Stimulated activated CD4-positive, alpha-beta T cell treated with anti-CD3 and anti-CD28 coated beads, Interleukin-2, amount 100 ng/mL, for 4 hours (primary cell): ENCODE measurements around the gene SLC7A6.
A peak's percentile ranks its signal among the peaks of the same experiment; 100 is the strongest.

Experiments
- DNase-seq: peaks from one replicate; pipeline ENCODE4 v3.0.0-alpha.2; 2020; ENCODE audit warnings: low read depth

The SLC7A6 gene

DNA sequence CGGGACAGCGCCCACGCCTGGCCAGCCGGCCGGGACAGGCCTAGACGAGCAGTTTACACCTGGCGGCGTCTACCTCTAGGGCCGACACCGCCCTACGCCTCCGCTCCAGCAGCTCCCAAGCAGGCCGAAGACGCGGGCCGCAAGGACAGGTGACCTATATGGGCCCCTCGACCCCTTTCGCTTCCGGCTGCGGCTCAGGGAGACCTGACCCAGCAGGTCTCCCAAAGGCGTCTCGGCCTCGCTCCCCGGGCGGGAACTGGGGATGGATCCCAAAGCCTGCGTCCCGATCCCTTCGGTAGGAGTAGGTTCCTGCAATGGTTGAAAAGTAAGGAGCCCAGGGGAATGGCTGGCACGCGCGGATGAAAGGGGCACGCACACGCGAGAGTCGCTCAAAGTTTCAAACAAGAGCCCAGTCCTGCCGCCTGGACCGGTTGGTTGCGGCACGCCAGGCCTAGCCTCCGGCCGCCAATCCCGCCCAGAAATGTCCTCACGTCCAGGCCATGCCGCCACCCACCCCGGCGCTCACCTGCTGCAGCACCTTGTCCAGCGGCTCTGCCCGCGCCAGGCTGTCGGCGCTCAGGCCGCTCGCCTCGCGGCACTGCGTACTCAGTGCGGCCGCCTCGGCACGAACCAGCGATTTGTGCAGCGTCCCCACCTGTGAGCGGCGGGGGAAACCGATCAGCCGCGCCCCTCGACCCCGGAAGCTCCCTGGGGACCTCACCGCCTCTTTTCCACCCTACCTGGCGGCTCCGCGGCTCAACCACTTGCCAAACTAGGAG lies 29.0 kb upstream of the SLC7A6 start:
- DNase-seq: no peak

DNA sequence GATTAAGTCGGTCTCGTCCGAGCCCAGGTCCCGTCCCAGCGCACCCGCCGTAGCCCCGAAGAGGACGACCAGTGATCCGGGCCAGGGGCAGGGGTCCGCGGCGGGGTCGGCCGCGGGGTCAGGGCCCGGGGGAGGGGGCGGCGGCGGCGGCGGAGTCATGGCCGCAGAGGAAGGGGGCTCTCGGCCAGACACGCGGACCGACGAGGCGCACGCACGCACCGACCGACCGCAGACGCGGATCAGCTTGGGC lies 28.5 kb upstream of the SLC7A6 start, which contains the start of gene ESRP2:
Gene ESRP2, minus strand, starts transcription at position 241 of the 250 bp plus-strand sequence. Its CDS starts 82 bp downstream, at position 159.
- DNase-seq: no peak

DNA sequence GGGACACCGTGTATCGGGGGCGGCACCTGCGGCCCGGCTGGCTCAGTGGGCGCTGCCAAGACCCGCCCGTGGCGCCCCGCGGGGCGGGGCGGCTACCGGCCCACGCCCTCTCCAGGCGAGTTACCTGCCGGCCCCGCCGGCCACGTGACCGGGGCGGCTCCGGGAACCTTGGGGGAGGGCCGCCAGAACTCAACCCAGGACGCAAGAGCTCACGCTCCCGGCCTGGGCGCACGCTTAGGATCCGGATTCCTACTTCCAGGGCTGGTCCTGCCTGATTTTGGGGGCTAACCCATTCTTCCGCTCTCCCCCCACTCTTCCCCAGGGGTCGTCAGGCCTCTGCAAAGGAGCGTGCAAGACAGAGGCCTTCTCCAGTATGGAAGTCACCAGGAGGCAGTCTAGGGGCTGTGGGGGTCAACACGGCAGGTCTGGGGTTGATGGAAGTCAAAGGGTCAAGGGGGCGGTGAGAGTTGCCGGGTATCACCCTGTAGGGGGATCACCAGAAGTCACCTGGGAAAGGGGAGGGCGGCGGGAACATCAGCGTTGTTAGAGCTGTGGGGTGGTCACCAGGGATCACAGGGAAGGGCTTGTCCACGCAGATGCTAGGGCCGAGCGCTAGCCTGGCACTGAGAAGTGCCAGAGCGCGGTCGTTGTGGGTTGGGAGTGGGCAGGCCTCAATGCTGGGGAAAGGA lies 28.0 kb upstream of the SLC7A6 start:
- DNase-seq: no peak

DNA sequence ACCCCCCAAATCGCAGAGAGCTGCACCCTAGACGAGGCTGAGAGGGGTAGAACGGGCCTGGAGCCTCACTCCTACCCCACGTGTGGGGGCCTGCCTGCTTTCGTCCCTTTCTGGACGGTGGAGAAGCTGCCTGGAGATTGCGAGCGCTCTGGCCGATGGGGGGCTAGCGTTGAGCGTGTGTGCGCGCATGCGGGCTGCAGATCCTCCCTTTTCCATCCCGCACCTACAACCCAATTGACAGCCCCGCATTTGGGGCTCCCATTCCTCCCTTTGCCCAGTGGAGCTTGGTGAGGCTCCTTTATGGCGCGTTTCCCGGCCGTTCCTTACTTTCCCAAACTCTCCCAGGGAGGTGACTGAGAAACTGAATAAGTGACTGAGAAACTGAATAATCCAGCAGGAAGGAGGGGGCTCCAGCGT lies 27.5 kb upstream of the SLC7A6 start:
- no peak for DNase-seq

DNA sequence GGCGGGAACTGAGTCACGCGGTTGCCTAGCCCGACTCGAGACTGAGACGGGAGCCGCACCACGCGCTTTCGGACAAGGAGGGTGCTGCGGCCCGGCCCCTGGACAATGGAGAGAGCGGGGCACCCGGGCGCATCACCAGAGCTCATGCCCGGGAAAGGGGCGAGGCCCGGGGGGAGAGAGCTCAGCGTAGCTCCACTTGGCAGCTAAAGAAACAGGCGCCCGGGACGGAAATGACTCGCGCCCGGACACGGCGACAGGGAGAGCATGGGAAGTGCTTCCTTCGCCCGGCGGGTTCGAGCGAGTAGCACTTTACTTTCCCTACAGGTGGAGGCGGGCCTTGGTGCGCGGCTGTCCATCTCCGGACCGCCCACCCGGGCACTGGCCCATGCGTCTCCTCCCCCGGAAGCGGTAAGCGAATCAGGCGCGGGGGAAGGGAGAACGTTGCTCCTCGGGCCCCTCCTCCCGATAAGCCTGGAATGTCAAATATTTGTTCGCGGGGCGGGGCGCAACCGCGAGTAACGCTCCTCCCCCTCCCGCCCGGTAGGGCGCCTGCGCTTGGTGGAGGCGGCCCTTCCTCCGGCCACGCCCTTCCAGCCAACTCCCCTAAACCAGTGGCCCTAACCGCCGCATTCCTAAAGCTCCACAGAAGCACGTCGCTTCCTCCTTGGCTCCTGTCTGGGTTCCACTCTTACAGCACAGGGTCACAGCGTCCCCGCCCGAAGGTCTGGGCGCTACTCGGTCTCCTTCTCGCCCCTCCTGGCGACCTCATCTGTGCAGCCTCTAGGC lies 26.9 kb upstream of the SLC7A6 start:
- peak; percentile 87 for DNase-seq

DNA sequence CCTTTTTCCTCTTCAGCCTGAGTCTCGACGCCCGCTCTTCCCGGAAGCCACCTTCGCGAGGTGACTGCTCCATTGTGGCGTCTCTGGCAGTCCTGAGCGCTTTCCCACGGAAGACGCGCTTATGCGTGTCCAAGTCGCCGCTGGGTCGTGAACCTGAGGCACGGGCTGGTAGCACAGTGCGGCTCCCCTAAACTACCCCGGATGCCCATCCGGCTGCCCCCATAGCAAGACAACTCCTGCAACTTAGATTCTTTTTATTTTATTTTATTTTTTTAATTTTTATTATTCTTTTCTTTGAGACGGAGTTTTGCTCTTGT lies 26.3 kb upstream of the SLC7A6 start:
- DNase-seq: no peak

DNA sequence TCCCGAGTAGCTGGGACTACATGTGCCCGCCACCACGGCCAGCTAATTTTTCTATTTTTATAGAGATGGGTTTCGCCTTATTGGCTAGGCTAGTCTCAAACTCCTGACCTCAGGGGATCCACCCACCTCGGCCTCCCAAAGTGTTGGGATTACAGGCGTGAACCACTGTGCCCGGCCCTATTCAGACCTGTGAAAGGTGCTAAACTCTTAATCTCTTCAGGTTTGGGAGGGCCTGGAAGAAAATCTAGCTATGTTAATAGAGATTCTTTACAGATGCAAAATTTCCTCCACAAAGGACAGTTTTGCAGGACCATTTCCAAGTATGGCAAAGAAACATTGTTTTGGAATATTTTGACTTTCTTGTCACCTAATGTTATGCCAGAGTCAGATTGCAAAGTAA lies 22.2 kb upstream of the SLC7A6 start:
- DNase-seq: no peak

DNA sequence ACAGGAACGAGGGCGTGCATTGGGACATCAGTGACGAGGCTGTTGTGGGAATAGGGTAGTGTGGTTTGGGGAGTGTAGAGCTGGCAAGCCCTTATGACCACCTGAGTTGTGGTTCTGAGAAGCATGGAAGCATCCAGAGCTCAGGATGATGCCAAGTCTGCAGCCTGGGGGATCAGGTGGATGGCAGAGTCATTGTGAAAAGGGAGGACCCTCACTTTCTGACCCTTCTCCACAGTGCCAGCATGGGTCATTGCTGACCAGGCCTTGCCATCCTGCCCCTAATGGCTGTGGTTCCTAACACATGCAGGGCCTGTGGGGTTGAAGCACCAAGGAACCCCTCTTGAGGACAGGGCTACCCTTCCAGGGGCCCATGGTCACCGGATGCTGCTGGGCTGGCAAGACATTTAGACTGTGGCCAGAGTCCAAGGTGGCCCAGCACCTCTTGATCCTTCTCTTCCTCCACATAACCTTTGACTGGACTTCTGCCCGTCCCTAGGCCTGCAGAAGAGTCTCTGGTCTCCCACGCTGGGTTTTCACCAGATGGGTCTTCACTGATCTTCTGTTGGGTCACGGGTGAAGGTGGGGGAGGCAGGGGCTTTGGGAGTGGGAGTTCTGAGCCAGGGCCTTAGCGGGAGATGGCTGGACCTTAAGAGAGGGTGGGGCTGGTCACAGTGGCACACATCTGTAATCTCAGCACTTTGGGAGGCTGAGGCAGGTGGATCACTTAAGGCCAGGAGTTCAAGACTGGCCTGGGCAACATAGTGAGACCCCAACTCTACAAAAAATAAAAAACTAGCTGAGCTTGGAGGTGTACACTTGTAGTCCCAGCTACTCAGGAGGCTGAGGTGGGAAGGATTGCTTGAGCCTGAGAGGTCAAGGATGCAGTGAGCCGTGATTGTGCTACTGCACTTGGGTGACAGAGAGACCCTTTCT lies 21.1 kb upstream of the SLC7A6 start:
- DNase-seq: no peak

DNA sequence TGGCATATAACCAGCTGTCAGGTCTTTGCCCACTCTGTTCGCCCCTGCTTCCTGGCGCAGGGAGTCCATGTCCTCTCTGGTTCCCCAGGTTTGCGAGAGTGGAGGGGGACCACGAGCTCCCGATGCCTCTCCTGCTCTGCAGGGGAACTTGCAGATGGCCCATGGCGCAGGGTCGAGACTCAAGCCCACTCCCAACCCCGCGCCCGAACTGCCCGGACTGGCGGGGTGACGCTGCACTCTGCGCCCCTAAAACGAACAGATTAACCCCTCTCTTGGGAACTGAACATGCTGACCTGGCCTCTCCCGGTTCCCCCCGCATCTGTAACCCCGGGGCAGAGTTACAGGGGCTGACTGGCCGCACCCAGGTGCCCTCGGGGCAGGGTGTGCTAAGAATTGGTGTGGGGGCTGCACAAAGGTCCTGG lies 19.8 kb upstream of the SLC7A6 start:
- DNase-seq: no peak

DNA sequence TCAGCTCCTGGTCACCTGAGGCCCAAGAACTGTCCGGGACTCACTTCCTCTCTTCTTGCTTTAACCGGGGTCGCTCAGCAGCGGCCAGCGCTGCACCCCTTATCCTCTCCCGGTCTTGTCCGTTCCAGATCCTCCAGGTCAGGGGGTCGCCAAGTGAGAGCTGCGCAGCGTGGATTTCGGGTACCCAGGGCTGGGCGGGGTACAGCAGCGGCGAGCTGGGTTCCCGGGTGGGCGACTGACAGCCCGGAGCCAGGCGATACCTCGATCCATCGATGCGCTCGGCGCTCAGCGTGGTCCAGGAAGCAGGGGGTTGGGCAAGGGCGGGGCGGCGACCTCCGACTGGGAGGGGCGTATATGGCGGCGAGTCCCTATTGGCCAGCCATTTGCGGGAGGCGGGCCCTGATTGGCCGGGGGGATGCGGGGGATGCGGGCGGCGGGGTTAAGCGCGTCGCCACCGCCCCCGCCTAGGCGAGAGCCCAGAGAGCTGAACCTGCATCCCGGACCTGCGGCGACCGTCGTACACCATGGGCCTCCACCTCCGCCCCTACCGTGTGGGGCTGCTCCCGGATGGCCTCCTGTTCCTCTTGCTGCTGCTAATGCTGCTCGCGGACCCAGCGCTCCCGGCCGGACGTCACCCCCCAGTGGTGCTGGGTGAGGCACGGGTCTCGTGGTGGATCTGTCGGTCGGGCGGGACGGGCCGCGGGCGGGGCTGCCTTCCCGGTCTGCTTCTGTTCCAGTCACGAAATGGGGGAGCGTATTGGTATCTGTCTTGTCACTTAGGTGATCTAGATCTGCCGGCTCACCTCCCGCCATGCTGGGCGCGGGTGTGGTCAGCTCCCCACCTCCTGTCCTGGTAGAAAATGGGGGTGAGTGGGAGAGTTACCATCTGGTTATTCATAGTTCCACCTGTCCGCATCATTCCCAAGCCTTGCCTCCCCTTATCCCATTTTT lies 19.1 kb upstream of the SLC7A6 start, which contains the start of gene PLA2G15:
Gene PLA2G15, plus strand, starts transcription at position 471 of the 951 bp plus-strand sequence. Its CDS starts 54 bp downstream, at position 525.
- DNase-seq: peak; percentile 95

DNA sequence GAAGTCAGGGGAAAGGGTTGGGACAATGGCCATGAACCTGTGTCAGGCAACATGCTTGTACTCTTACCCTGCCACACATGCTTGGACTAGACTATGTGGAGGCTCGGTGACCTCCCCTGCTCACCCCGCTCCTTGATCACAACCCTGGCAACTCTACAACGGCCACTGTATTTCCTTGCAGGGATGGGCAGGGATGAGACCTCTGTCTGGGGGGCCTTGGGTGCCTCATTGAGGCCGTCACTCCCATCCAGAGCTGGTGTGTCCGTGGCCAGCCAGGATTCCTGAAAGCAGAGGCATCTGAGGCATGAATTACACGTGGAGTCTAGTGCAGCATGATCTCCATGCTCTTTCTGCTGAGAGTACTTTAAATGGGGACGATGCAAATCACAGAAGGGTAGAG lies 18.2 kb upstream of the SLC7A6 start:
- DNase-seq: no peak

DNA sequence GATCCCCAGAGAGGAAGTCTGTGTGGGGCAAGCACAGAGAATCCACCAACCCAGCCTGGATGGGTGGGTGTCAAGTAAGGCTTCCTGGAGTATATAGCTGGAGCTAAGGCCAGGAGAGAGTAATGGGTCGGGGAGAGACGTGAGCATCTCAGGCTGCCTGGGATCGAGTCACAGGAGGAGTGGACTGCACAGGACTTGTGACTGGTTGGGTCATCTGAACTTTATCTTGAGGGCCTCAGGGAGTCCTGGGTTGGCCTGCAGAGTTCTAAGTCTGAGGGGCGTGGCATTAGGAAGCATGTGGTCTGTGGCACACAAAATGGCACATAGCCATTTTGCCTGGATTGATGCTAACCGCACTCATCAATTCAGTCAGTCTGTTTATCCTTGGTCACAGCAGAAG lies 17.7 kb upstream of the SLC7A6 start:
- no peak for DNase-seq

DNA sequence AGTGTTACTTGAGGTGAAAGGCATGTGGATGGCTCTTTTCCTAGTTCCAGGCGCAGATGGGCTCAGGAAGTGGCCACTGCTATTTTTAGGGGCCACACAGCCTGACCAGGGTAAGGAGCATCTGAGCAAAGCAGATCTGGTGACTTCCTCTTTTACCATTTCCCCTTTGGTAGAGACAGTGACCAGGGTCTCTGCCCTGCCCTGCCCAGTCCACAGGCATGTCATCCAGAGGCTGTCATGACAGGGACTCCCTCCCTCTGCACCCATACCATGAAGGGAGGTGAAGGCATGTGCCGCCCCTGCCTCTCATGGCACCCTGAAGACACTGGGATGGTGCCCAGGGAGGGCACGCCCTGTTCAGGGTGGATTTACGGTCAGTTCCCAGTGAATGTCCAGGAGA lies 16.9 kb upstream of the SLC7A6 start:
- no peak for DNase-seq

DNA sequence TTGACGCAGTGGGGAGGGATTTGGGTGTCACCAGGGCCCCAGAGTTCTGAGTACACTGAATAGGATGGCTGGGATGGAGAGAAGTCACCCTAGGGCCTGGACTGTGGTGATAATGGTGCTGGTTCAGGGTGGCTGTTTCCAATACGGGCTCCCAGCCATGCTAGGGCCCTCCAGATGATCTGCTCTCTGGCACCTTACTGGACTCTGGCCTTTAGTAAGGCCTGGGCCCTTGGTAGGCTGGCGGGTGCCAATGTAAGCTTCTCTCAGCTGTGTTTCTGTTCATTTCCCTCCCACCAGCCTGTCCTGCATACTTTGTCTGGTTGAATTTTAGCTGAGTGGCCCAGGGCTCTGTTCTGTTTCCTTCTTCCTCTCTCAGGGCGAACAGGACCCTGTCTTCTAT lies 16.4 kb upstream of the SLC7A6 start:
- DNase-seq: no peak

DNA sequence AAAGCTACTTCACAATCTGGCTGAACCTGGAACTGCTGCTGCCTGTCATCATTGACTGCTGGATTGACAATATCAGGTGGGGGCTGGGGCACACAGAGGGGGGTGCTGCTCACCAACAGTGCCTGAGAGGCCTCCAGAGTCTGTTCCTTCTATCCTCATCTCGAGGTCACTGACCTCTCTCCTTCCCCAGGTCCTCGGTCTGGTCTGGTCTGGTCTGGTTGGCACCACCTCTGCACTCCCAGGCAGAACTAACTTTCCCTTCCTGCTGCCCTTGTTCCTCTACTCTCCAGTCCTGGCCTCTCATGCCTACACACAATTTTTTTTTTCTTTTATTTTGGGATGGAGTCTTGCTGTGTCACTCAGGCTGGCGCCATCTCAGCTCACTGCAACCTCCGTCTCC lies 15.0 kb upstream of the SLC7A6 start:
- no peak for DNase-seq

DNA sequence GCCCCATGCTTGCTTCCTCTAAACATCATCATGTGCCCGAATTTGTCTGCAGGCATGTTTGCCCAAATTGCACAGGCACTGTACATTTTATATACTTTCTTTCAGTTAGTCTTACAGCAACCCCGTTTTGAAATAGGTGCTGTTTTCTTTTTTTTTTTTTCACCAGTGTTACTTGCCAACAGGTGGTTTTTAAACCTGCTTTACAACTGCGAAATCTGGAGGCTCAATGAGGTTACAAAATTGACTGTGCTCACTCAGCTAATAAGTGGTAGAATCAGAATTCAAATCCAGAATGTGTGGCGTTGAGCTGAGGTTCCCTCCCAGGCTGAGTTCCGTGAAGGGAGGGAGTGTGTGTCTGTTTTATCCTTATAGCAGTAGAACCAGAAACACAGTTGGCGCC lies 13.4 kb upstream of the SLC7A6 start:
- no peak for DNase-seq

DNA sequence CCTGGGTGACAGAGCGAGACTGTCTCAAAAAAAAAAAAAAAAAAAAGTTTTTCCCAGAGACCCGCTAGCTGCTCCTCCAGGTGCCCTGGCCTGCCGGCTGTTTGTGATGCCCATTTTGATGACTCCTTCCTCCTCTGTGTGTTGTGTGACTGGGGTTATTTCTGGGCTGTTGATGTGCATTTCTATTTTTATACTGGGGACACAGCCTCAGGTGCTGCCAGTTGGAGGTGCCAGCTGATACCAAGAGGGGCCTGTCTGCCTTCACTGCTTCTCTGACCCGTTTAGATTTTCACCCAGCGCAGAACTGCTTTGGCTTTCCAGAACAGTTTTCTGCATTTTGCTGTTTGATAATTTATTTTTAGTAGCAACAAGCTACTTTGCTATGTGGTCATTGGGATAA lies 12.5 kb upstream of the SLC7A6 start:
- DNase-seq: no peak

DNA sequence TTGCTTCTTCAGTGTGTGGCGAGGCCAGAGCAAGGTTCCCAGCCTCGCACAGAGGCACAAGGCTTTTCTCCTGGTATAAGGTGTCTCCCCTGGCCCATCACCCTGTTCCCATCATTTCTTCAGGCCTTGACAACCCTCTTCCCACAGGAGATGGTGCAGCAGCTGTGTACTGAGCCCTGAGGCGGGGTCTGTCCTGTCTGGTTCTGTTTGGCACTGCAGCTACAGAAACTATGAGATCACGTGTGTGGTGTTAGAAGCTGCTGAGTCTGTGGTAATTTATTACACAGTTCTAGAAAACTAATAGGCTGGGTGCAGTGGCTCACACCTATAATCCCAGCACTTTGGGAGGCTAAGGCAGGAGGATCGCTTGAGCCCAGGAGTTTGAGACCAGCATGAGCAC lies 11.9 kb upstream of the SLC7A6 start:
- no peak for DNase-seq

DNA sequence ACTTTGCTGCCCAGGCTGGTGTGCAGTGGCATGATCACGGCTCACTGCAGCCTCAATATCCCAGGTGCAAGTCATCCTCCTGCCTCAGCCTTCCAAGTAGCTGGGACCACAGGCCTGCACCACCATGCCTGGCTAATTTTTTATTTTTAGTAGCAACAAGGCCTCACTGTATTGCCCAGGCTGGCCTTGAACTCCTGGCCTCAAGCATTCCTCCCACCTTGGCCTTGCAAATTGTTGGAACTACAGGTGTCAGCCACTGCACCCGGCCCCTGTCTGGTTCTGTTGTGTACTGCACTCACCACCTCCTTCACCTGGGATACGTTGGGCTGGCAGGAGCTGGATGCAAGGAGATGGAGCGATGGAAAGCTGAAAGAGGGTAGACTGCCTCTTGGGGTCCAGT lies 10.6 kb upstream of the SLC7A6 start:
- DNase-seq: no peak

DNA sequence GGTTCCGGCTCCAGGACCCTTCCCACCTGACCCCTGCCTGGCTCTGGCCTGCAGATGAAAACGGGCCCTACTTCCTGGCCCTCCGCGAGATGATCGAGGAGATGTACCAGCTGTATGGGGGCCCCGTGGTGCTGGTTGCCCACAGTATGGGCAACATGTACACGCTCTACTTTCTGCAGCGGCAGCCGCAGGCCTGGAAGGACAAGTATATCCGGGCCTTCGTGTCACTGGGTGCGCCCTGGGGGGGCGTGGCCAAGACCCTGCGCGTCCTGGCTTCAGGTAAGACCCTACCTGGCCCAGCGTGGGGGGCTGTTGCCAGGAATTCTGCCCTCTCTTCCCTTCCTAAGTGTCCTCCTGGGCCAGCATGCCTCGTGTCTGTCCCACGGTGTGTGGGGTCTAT lies 8.6 kb upstream of the SLC7A6 start:
- DNase-seq: no peak
